Mesothelial cell of epicardium (in vitro differentiated cells): ENCODE results near the gene MLN. TPM values are rescaled to one million over a fixed set of nuclear protein-coding genes. Genes with fewer than 3 reads are reported as not detected.

Experiments
- DNase-seq, 2 experiments: peaks; one replicate each; pipeline ENCODE4 v3.0.0; 2021; ENCODE audit warnings: low spot score in 2 of 2; ENCODE audit not compliant: unreplicated experiment in 2 of 2
- H3K27ac Mint-ChIP-seq: 2 replicates; pipeline ENCODE4 v1.8.0; 2021; ENCODE audit warnings: mixed read lengths
- H3K27me3 Mint-ChIP-seq: 2 replicates; pipeline ENCODE4 v1.8.0; 2021; ENCODE audit warnings: low read depth, mixed read lengths
- H3K36me3 Mint-ChIP-seq: 2 replicates; pipeline ENCODE4 v1.8.0; 2021; ENCODE audit warnings: mixed read lengths
- H3K4me1 Mint-ChIP-seq: 2 replicates; pipeline ENCODE4 v1.8.0; 2021; ENCODE audit warnings: mixed read lengths
- H3K4me3 Mint-ChIP-seq: 2 replicates; pipeline ENCODE4 v1.8.0; 2021; ENCODE audit warnings: mild to moderate bottlenecking, moderate library complexity, mixed read lengths
- H3K9me3 Mint-ChIP-seq: 2 replicates; pipeline ENCODE4 v1.8.0; 2021; ENCODE audit warnings: mixed read lengths
- total RNA-seq: library from RNA; stranded (reverse); gene quantifications from 3 replicates; pipeline ENCODE4 v1.2.1, GENCODE V29; 2021
- TF ChIP-seq, protein P1 (sequence below): fragments of 200-600 bp; sonication (generic); IDR thresholded peaks from one replicate; pipeline ENCODE4 v1.5.0; 2021; ENCODE audit warnings: antibody characterized with exemption; ENCODE audit not compliant: unreplicated experiment

MLN gene
- total RNA-seq, 1 donor from 2014 or later, result not detected

DNA sequence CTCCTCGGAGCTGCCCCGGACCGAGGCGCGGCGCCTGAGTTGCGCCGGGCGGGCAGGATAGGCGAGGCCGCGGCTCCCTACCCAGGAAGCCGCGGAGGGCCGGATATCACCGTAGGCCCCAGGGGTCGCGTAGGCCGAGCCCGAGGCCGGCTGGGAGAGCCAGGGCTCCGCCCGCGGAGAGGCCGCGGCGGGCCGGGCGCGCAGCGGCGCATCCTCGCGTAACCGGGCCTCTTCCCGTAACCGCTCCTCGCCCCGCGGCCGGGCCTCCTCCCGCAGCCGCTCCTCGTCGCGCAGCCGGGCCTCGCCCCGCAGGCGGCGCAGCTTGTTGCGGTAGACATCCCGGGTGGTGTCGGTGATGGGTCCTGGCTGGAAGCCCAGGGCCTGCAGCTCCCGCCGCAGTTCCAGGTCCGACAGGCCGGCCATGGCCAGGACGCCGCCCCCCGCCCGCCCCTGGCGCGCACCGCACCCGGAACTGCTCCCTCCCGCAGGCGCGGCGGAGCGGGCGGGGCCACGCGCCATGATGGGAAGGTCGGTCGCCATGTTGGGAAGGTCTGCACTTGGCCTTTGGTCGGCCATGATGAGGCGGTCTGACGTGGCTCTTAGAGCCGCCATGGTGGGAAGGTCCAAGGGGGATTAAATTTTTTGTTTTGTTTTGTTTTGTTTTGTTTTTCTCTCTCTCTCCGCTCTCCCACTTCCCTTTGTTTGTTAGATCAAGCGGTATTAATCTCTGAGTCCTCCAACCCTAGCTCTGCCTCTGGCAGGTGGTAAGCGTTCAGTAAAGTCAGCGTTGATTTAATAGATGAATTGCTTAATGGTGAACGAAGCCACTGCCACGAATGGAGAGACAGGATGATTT, 14.9 kb downstream of the MLN start, which contains the start of gene LEMD2:
TSS of gene LEMD2 (minus strand) at position 437 of the 856 bp plus-strand sequence. CDS start at position 423, 14 bp downstream.
- Mint-ChIP-seq H3K4me1 (peaks cover 44% of the 10 kb centered on the region), H3K36me3 (peaks cover 7% of the 10 kb centered on the region), H3K27me3 (peaks cover 6% of the 10 kb centered on the region), H3K9me3 (no peaks in the 10 kb centered on the region), H3K27ac (peak within 1 kb of the TSS; percentile 99), H3K4me3 (peak within 1 kb of the TSS; percentile 95)
- TF ChIP-seq, protein P1, sequence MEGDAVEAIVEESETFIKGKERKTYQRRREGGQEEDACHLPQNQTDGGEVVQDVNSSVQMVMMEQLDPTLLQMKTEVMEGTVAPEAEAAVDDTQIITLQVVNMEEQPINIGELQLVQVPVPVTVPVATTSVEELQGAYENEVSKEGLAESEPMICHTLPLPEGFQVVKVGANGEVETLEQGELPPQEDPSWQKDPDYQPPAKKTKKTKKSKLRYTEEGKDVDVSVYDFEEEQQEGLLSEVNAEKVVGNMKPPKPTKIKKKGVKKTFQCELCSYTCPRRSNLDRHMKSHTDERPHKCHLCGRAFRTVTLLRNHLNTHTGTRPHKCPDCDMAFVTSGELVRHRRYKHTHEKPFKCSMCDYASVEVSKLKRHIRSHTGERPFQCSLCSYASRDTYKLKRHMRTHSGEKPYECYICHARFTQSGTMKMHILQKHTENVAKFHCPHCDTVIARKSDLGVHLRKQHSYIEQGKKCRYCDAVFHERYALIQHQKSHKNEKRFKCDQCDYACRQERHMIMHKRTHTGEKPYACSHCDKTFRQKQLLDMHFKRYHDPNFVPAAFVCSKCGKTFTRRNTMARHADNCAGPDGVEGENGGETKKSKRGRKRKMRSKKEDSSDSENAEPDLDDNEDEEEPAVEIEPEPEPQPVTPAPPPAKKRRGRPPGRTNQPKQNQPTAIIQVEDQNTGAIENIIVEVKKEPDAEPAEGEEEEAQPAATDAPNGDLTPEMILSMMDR, result no peak
- peak; percentile 87 to 92 for DNase-seq

DNA sequence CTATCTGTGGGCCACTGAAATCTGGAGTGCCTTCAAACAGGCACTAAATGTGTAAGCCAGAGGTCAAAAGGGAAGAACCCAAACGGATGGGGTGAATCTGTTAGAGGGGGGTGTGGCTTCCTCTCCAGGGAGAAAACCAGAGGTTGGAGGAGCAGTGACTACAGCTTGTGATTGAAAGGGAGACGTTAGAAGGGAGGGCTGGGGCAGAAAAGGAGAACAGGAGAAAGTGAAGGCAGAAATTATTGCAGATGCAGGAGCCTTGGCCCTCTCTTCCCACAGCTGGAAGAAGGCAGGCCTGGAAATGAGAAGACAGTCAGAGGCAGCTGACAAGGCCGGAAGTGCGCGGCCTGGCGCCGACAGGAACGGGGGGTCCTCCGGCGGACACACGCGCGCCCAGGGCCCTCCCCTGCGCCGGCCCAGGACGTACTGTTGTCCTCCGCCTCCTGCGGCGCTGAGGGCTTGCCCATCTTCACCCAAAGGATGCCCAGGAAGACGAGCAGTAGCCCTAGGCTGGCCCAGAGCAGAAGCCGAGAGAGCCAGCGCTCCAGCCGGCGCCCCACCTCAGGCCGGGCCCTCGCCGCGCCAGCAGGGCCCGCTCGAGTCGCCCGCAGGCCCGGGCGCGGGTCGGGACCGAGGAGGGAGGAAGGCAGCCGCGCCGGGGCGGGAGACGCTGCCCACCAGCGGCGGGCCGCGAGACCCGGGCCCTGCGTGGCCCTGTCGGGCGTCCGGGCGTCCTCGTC, 15.7 kb downstream of the MLN start:
- peak; percentile 51 to 64 for DNase-seq
- Mint-ChIP-seq H3K36me3 (peaks cover 13% of the 10 kb centered on the region), H3K4me1 (peaks cover 44% of the 10 kb centered on the region), H3K27me3 (no peaks in the 10 kb centered on the region), H3K27ac (peak overlapping the region; percentile 99), H3K9me3 (no peaks in the 10 kb centered on the region), H3K4me3 (peak overlapping the region; percentile 95)
- TF ChIP-seq, protein P1, result no peak

DNA sequence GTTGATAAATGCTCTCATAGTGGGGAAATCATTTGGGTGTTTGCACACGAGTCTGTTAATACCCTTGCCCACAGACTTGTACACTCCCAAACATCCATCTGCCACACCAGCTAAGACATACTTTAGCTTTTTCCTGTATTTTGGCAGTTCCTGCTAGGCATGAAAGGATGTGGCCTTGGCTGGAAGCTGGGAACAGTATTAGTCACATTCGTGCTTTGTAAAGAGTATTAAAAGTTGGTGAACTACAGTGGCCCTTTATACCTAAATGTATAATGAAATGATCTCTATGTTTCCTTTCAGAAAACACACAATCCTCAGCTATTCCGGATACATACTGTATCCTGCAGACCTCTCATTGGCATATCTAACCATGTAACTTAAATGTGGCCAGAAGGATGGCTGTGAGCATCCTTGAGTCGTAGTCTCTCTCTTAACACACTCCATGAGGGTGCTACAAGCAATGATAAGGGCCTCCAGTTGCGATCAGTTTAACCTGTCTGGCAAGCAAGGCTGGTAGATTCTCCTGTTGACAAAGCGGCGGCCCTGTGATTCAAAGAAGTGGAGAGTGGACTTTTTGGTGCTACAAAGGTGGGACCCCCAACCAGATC, 16.4 kb downstream of the MLN start:
- TF ChIP-seq, protein P1, result no peak
- Mint-ChIP-seq H3K9me3 (no peaks in the 10 kb centered on the region), H3K36me3 (peaks cover 13% of the 10 kb centered on the region), H3K27me3 (no peaks in the 10 kb centered on the region), H3K4me1 (peaks cover 44% of the 10 kb centered on the region), H3K4me3 (peak overlapping the region; percentile 95), H3K27ac (peak overlapping the region; percentile 99)
- no peak for DNase-seq

DNA sequence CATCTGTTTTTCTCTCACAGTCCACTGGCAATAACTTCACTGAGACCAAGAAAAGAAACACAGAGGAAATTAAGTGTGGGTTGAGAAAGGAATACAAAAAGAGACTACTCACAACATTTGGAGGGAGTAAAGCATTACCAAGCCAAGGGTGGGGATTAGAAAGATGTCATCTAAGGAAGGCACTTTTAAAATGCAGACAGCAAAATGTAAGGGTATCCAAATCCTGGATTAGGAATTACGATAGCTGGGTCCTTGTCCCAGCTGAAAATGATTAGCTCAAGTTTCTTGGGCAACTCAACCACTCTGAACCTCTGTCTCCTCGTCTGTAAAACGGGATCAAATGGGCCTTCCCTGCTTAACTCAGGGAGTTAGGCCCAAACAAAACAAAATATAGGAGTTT, 17.1 kb downstream of the MLN start:
- Mint-ChIP-seq H3K4me1 (peaks cover 45% of the 10 kb centered on the region), H3K27ac (peak overlapping the region; percentile 99), H3K36me3 (peaks cover 15% of the 10 kb centered on the region), H3K4me3 (peak overlapping the region; percentile 95), H3K27me3 (no peaks in the 10 kb centered on the region), H3K9me3 (no peaks in the 10 kb centered on the region)
- no peak for DNase-seq
- TF ChIP-seq, protein P1, result no peak

DNA sequence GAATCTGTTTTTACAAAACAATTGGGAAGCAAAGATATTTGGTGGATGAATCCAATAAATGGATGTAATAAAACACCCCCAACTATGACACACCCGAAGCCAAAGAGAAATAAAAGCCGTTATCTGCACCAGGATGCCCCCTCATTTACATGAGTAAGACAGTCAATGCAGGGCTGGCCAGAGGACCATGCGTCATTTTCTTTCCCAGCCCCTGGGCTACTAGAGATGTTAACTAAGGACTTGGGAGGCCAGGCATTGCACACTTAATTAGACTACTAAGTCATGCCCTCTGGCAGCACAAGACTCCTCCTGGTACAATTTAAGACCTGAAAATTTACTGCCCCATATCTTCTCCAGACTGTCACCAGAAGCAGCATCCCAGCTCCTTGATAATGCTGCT, 18.0 kb downstream of the MLN start:
- H3K4me1 Mint-ChIP-seq, result peaks cover 49% of the 10 kb centered on the region
- DNase-seq, result no peak
- H3K9me3 Mint-ChIP-seq, result no peaks in the 10 kb centered on the region
- H3K27me3 Mint-ChIP-seq, result no peaks in the 10 kb centered on the region
- TF ChIP-seq, protein P1, result no peak
- H3K4me3 Mint-ChIP-seq, result no peak overlapping the region
- H3K27ac Mint-ChIP-seq, result no peak overlapping the region
- H3K36me3 Mint-ChIP-seq, result peaks cover 17% of the 10 kb centered on the region
